Activated T-helper 9 cell treated with anti-CD3 and anti-CD28 coated beads, Interleukin-2, amount 50 U/mL, for 16 hours (primary cell): ENCODE data around the gene GRIA3.
"Not testable (repeated sequence)": the region's sequence is repeated elsewhere in the genome, so short reads cannot be mapped to it uniquely, and the experiment has no call there.

Experiments
- DNase-seq: peaks from one replicate; pipeline ENCODE4 v3.0.0-alpha.2; 2020; ENCODE audit warnings: low read depth

The GRIA3 gene

GRCh38 chrX:123464709-123465108, 280.6 kb downstream of the GRIA3 start:
- no peak for DNase-seq

DNA sequence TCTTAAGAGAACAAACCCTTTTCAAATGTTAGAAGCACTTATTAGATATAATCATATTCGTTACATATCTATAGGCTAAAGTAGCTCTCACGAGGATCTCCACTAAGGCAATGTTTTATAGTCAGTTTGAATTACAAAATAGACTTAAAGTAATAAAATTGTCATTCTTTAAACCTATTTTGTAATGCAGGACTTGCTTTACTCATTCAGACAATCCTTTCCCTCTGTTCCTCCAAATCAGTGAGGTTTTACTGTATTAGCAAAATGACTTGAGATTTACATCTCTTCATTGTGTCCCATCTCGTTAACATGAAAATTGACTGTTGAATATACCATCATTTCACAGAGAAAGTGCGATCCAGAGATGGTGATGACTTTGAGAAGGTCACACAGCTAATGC, 284.4 kb downstream of the GRIA3 start:
- DNase-seq, result no peak

DNA sequence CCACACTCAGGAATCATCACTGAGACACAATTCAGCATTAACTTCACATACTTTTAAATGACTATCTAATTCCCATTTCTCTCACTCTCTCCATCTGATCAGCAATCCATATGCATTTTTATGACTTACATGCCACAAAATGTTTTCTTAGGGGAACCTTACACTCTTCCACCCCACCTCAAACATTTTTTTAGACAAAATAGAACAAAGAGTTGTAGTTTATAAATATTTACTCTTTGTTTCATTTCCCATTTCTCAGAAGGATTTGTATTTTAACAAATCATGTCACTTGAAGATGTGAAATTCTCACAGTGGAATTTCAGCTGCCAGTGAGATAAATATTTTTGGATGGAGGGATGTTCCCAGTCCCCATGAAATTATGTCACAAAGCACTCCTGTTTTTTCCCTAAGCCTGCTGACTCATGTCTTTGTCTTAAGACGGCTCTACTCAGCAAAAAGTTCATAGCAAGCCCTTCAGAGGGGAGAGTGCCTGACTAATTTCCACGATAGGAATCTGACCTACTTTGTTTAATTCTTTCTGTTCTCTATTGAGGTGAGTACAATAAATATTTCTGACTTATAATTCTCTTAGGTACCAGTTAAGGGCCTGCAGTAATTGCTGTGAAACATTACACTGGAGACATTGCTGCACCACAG, 291.1 kb downstream of the GRIA3 start:
- no peak for DNase-seq

- DNase-seq, result no peak
These were observed 292.6 kb downstream of the GRIA3 start for GRCh38 chrX:123476611-123477219.

DNA sequence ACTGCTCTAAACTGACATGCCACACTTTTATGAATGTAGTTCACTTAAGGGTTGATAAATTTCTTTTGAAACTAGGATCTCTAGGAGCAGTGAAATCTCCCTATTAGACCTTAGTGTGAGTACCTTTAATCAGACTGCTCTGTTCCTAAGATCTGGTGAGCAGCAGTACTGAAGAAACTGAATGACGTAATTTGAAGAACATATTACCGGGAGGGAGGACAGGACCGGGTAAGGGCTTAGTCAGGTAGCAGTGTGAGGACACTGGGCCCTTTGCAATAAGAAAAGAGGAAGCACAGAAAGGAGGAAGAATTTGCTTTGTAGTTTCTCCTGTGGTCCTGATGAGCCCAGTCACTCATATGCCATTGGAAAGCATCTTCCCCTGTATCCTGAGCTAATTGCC, 293.6 kb downstream of the GRIA3 start:
- DNase-seq, result no peak

GRCh38 chrX:123481913-123482851, 298.1 kb downstream of the GRIA3 start:
- no peak for DNase-seq

- DNase-seq, result no peak
These were observed 302.2 kb downstream of the GRIA3 start for GRCh38 chrX:123486297-123486696.

GRCh38 chrX:123487236-123487635, 303.2 kb downstream of the GRIA3 start:
- no peak for DNase-seq

DNA sequence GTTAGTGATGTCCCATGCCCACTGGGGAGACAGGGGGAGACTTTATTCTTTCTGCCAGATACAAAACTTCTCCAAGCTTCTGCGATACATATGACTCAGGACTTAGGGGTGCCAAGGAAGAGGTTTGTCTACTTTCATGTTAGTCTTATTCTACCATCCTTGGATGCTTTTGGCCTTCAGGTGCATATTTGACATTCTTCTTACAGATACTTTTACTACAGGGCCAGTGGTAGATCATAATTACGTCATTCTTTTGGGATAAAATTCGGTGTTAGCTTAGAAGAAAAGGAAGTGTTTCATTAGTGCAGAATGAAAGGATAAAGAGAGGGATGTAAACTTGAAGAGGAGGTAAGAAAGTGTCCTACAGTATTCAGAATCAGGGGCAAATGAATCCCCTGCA, 303.6 kb downstream of the GRIA3 start:
- DNase-seq, result no peak

DNA sequence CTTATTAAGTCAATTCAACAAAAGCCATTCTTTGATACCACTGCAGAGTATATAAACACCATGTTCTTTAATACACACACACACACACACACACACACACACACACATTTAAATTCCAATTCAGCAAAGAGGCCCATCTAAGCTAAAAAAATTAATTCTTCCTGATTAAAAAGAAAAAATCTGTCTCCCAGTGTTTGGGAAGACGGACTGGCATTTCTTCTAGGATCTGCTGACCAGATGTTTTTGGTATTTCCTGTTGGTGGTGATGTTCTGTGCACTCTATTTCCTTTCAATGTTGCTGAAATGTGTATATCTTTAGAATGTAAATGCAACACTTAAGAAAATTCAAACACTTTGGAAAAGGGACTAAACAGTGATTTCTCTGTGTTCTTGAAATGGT, 304.9 kb downstream of the GRIA3 start:
- DNase-seq, result no peak

GRCh38 chrX:123493857-123494256, 309.8 kb downstream of the GRIA3 start:
- DNase-seq, result no peak

DNA sequence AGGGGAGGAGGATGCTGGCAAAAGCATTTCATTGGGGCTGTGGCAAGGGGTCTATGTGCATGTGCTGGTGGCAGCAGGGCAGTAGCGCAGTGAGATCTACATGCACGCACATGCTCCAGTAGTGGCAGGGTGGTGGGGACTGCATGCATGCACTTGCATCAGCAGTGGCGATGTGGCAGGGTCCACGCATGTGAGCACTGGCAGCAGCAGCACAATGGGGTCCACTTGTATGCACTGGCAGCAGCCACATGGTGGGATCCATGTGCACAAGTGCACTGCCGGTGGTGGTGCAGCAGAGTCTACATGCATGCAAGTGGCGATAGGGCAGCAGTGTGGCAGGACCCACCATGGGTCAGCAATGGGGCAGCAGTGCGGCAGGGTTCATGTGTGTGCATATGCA, 315.7 kb downstream of the GRIA3 start:
- DNase-seq, result no peak

GRCh38 chrX:123504047-123504446, 320.0 kb downstream of the GRIA3 start:
- no peak for DNase-seq

DNA sequence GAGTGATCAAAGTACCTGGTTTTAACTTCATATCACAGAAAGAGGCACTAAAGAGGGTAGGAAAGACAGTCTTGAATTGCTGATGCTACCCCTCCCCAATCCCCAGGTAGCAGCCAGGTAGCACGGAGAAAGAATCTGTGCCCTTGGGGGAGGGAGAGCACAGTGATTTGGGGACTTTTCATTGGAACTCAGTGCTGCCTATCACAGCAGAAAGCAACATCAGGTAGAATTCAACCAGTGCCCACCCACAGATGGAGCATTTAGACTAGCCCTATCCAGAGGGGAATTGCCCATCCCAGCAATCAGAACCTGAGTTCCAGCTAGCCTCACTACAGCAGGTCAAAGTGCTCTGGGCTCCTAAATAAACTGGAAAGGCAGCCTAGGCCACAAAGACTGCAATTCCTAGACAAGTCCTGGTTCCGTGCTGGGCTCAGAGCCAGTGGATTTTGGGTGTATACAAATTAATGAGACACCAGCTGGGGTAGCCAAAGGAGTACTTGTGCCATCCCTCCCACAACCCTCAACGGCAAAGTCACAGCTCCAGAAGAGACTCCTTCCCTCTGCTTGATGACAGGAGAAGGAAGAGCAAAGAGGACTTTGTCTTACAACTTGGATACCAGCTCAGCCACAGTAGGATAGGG, 320.7 kb downstream of the GRIA3 start:
- DNase-seq, result no peak

- DNase-seq, result no peak
These were observed 329.7 kb downstream of the GRIA3 start for GRCh38 chrX:123513585-123514278.

- DNase-seq, result not testable (repeated sequence)
These were observed 330.2 kb downstream of the GRIA3 start for GRCh38 chrX:123514279-123514640.

DNA sequence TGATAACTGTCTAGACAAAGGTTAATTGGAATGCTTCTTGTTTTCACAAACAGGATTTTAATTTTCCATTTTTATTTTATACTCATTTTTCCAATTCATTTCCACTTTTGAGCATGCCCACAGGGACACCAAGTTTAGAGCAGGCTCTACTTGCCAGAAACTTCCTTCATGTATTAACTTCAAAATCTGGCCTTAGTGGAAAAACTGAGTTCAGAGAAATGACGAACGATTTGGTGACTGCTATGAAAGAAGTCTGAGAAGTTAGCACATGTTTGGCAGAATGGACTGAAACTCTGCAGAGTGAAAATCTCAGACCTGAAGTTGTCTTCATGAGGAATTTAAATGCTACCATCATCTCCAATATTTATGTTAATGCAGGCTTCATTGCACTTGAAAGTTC, 334.7 kb downstream of the GRIA3 start:
- DNase-seq, result no peak

GRCh38 chrX:123525123-123525725, 341.1 kb downstream of the GRIA3 start:
- DNase-seq, result no peak

DNA sequence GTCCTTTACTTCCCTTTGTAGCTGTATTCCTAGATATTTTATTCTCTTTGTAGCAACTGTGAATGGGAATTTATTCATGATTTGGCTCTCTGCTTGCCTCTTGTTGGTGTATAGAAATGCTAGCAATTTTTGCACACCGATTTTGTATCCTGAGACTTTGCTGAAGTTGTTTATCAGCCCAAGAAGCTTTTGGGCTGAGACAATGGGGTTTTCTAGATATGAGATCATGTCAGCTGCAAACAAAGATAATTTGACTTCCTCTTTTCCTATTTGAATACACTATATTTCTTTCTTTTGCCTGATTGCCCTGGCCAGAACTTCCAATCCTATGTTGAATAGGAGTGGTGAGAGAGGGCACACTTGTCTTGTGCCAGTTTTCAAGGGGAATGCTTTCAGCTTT, 346.6 kb downstream of the GRIA3 start:
- not testable (repeated sequence) for DNase-seq
